Effector memory CD8-positive, alpha-beta T cell (primary cell): Measurements from ENCODE around the gene TMEM242.
A peak's percentile ranks its signal among the peaks of the same experiment; 100 is the strongest.
"Not testable (repeated sequence)": the region's sequence is repeated elsewhere in the genome, so short reads cannot be mapped to it uniquely, and the experiment has no call there.

Source experiments
- ATAC-seq: fragments of 150-1000 bp; cut with Tn5 transposase; replicated peaks from 2 replicates; pipeline ENCODE4 v1.10.0; 2021; ENCODE audit warnings: mild to moderate bottlenecking, moderate library complexity
- DNase-seq, 3 experiments: peaks; one replicate each; pipeline ENCODE4 v3.0.0; 2021
- H3K27ac Mint-ChIP-seq, 2 donors: one replicate each; pipeline ENCODE4 v1.8.0; 2022; ENCODE audit warnings: mild to moderate bottlenecking in 2 of 2, mixed read lengths in 2 of 2, moderate library complexity in 2 of 2
- H3K27me3 Mint-ChIP-seq, 2 donors: one replicate each; pipeline ENCODE4 v1.8.0; 2022; ENCODE audit warnings: mixed read lengths in 2 of 2
- H3K36me3 Mint-ChIP-seq: one replicate; pipeline ENCODE4 v1.8.0; 2022; ENCODE audit warnings: mild to moderate bottlenecking, moderate library complexity, mixed read lengths; ENCODE audit not compliant: insufficient read depth
- H3K4me1 Mint-ChIP-seq, 2 donors: one replicate each; pipeline ENCODE4 v1.8.0; 2022; ENCODE audit warnings: low read depth in 2 of 2, mixed read lengths in 2 of 2
- H3K4me3 Mint-ChIP-seq, 2 donors: one replicate each; pipeline ENCODE4 v1.8.0; 2022; ENCODE audit warnings: mild to moderate bottlenecking in 2 of 2, mixed read lengths in 2 of 2, moderate library complexity in 2 of 2
- H3K9me3 Mint-ChIP-seq, 2 donors: one replicate each; pipeline ENCODE4 v1.8.0; 2022; ENCODE audit warnings: mixed read lengths in 2 of 2

TMEM242 gene

GRCh38 chr6:157313531-157314467 lies 9.5 kb downstream of the TMEM242 start:
- H3K9me3 Mint-ChIP-seq, result no peaks in the 10 kb centered on the region
- DNase-seq, result no peak
- ATAC-seq, result no peak
- no peak overlapping the region for H3K27ac Mint-ChIP-seq
- peaks cover 0 to 3% of the 10 kb centered on the region in 2 donors for H3K4me1 Mint-ChIP-seq
- H3K36me3 Mint-ChIP-seq, result peaks cover 10% of the 10 kb centered on the region
- no peak overlapping the region for H3K4me3 Mint-ChIP-seq
- H3K27me3 Mint-ChIP-seq, result no peaks in the 10 kb centered on the region

DNA sequence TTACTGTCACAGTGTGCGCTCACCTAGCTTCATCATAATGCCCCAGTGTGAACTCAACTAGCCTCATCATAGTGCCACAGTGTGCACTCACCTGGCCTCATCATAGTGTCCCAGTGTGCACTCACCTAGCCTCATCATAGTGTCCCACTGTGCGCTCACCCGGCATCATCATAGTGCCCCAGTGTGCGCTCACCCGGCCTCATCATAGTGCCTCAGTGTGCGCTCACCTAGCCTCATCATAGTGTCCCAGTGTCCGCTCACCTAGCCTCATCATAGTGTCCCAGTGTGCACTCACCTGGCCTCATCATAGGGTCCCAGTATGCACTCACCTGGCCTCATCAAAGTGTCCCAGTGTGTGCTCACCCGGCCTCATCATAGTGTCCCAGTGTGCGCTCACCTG lies 10.6 kb downstream of the TMEM242 start:
- DNase-seq (no peak), ATAC-seq (no peak)
- Mint-ChIP-seq H3K4me1 (peaks cover 0 to 3% of the 10 kb centered on the region in 2 donors), H3K9me3 (no peaks in the 10 kb centered on the region), H3K36me3 (peaks cover 4% of the 10 kb centered on the region), H3K27me3 (no peaks in the 10 kb centered on the region), H3K4me3 (no peak overlapping the region), H3K27ac (no peak overlapping the region)

- H3K4me1 Mint-ChIP-seq, result not testable (repeated sequence)
These were observed 12.6 kb downstream of the TMEM242 start for GRCh38 chr6:157310693-157311092.

GRCh38 chr6:157307661-157308060 lies 15.7 kb downstream of the TMEM242 start:
- no peak for DNase-seq
- no peak overlapping the region for H3K27ac Mint-ChIP-seq
- H3K4me1 Mint-ChIP-seq, result peaks cover 4 to 6% of the 10 kb centered on the region in 2 donors
- no peaks in the 10 kb centered on the region for H3K9me3 Mint-ChIP-seq
- ATAC-seq, result no peak
- no peak overlapping the region for H3K4me3 Mint-ChIP-seq
- no peaks in the 10 kb centered on the region for H3K36me3 Mint-ChIP-seq
- no peaks in the 10 kb centered on the region for H3K27me3 Mint-ChIP-seq

More at GRCh38 chr6:157310693-157311092, 12.6 kb downstream of the TMEM242 start:
- H3K27me3 Mint-ChIP-seq, H3K36me3 Mint-ChIP-seq, H3K27ac Mint-ChIP-seq, DNase-seq, H3K9me3 Mint-ChIP-seq, H3K4me3 Mint-ChIP-seq, ATAC-seq: not testable (repeated sequence)

GRCh38 chr6:157305670-157306653 lies 17.4 kb downstream of the TMEM242 start:
- ATAC-seq (no peak), DNase-seq (no peak)
- H3K36me3 Mint-ChIP-seq, result no peaks in the 10 kb centered on the region
- H3K27ac Mint-ChIP-seq, result no peak overlapping the region
- H3K9me3 Mint-ChIP-seq, result no peaks in the 10 kb centered on the region
- no peak overlapping the region for H3K4me3 Mint-ChIP-seq
- H3K4me1 Mint-ChIP-seq, result peaks cover 4 to 13% of the 10 kb centered on the region in 2 donors
- no peaks in the 10 kb centered on the region for H3K27me3 Mint-ChIP-seq

- Mint-ChIP-seq H3K4me3 (no peak overlapping the region), H3K36me3 (no peaks in the 10 kb centered on the region), H3K27me3 (no peaks in the 10 kb centered on the region), H3K4me1 (peaks cover 4 to 13% of the 10 kb centered on the region in 2 donors), H3K9me3 (no peaks in the 10 kb centered on the region), H3K27ac (no peak overlapping the region)
- ATAC-seq (no peak), DNase-seq (no peak)
These were observed 18.2 kb downstream of the TMEM242 start for GRCh38 chr6:157304899-157305663.

DNA sequence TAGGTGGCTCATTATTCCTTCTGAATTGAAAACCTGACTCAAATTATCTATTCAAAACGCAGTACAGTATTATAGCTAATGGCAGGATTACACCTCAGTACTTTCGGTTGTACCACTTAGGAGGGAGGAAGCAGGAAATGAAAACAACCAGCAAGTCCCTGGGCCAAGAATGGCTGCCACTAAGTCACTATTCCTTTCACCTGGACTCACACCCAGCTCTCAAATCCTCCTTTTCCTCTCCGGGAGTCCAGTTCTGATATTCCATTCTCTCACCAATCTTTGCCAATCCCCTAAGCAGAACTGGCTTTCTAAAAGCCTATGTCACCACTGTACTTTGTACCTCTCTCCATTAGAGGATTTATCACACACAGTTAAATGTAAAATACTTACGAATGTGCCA lies 20.6 kb downstream of the TMEM242 start:
- no peaks in the 10 kb centered on the region for H3K27me3 Mint-ChIP-seq
- peak overlapping the region in 1 of 2 donors; percentile 3 for H3K27ac Mint-ChIP-seq
- H3K4me3 Mint-ChIP-seq, result no peak overlapping the region
- DNase-seq, result no peak
- peaks cover 4 to 16% of the 10 kb centered on the region in 2 donors for H3K4me1 Mint-ChIP-seq
- ATAC-seq, result no peak
- no peaks in the 10 kb centered on the region for H3K36me3 Mint-ChIP-seq
- no peaks in the 10 kb centered on the region for H3K9me3 Mint-ChIP-seq

- ATAC-seq, result no peak
- no peak for DNase-seq
- Mint-ChIP-seq H3K4me1 (peaks cover 5 to 16% of the 10 kb centered on the region in 2 donors), H3K9me3 (no peaks in the 10 kb centered on the region), H3K27me3 (no peaks in the 10 kb centered on the region), H3K4me3 (no peak overlapping the region), H3K27ac (no peak overlapping the region), H3K36me3 (no peaks in the 10 kb centered on the region)
These were observed 22.9 kb downstream of the TMEM242 start for GRCh38 chr6:157300436-157300835.

DNA sequence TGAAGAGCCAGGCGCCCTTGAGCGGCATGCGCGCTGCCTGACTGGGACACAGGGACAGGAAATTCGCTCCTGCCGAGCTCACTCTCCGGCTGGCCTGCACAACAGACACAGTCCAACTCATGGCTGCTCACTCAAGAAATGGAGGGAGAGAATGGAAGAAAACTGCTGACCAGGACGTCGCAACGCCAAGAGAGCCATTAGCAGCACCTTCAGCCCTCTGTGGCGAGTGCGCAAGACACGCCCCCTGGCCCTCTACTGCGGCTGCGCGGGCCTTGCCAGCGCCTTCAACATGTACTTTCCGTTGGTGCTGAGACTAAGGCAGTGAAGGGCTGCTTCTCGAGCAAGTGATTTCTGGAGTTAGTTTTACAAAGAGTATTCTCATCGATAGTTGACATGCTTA lies 23.3 kb downstream of the TMEM242 start:
- DNase-seq (no peak), ATAC-seq (no peak)
- H3K4me3 Mint-ChIP-seq, result no peak overlapping the region
- H3K27ac Mint-ChIP-seq, result no peak overlapping the region
- no peaks in the 10 kb centered on the region for H3K27me3 Mint-ChIP-seq
- H3K9me3 Mint-ChIP-seq, result no peaks in the 10 kb centered on the region
- no peaks in the 10 kb centered on the region for H3K36me3 Mint-ChIP-seq
- peaks cover 5 to 16% of the 10 kb centered on the region in 2 donors for H3K4me1 Mint-ChIP-seq

GRCh38 chr6:157298216-157298724 lies 25.0 kb downstream of the TMEM242 start:
- Mint-ChIP-seq H3K4me1 (peaks cover 5 to 16% of the 10 kb centered on the region in 2 donors), H3K9me3 (no peaks in the 10 kb centered on the region), H3K27ac (no peak overlapping the region), H3K27me3 (no peaks in the 10 kb centered on the region), H3K36me3 (no peaks in the 10 kb centered on the region), H3K4me3 (no peak overlapping the region)
- DNase-seq, result no peak
- ATAC-seq, result no peak

DNA sequence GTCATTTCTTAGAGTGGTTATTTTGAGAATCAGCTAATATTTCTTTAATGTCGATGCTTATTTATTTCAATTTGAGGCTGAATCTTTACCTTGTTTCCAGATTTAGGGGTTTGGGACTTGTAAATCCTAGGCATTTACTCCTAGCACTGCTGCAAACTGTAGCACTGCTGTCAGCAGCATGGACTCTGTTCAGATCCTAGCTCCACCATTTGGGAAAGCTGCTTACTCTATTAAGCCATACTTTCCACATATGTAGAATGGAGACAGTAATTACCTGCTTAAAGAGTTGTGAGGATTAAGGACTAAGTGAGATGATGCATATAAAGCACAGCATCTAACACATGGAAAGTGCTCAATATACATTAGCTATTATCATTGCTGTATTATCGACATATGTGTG lies 28.7 kb downstream of the TMEM242 start:
- Mint-ChIP-seq H3K36me3 (peaks cover 6% of the 10 kb centered on the region), H3K4me3 (no peak overlapping the region), H3K27me3 (no peaks in the 10 kb centered on the region), H3K27ac (no peak overlapping the region), H3K4me1 (peaks cover 3 to 4% of the 10 kb centered on the region in 2 donors), H3K9me3 (no peaks in the 10 kb centered on the region)
- no peak for ATAC-seq
- no peak for DNase-seq

DNA sequence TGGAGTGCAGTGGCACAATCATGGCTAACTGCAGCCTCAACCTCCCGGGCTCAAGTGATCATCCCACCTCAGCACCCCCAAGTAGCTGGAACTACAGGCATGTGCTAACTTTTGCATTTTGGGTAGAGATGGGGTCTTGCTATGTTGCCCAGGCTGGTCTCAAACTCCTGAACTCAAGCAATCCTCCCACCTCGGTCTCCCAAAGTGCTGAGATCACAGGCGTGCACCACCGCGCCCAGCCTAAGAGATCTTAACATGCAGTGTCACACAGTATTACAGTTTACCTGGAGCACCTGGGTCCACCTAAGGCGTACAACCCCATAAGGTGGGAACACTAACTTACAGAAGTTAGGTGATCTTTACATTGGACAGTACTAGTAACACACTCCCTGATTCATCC lies 29.5 kb downstream of the TMEM242 start:
- ATAC-seq, result no peak
- H3K4me3 Mint-ChIP-seq, result no peak overlapping the region
- no peaks in the 10 kb centered on the region for H3K9me3 Mint-ChIP-seq
- DNase-seq, result no peak
- H3K27ac Mint-ChIP-seq, result no peak overlapping the region
- no peaks in the 10 kb centered on the region for H3K27me3 Mint-ChIP-seq
- H3K36me3 Mint-ChIP-seq, result peaks cover 6% of the 10 kb centered on the region
- H3K4me1 Mint-ChIP-seq, result peaks cover 3 to 4% of the 10 kb centered on the region in 2 donors

- H3K36me3 Mint-ChIP-seq, result peaks cover 10% of the 10 kb centered on the region
- H3K9me3 Mint-ChIP-seq, result no peaks in the 10 kb centered on the region
- H3K27me3 Mint-ChIP-seq, result no peaks in the 10 kb centered on the region
- H3K27ac Mint-ChIP-seq, result no peak overlapping the region
- ATAC-seq, result peak; percentile 42
- no peak overlapping the region for H3K4me3 Mint-ChIP-seq
- peaks cover 0 to 4% of the 10 kb centered on the region in 2 donors for H3K4me1 Mint-ChIP-seq
- DNase-seq, result no peak
These were observed 31.1 kb downstream of the TMEM242 start for GRCh38 chr6:157292202-157292601.
